ENCODE measurements around the gene HDAC4. TPM values are rescaled to one million over a fixed set of nuclear protein-coding genes. Genes with fewer than 3 reads are reported as not detected.

HDAC4 gene
- total and polyA plus RNA-seq, 2 donors (not counting 1 experiment from before 2014, with no cell fraction given) = 13.5 to 46.0 TPM

- WGBS (ENCODE audit: insufficient coverage) = under 1% methylated on average over 83 of the region's 87 CpGs
- H3K27me3 Mint-ChIP-seq = no peaks in the 10 kb centered on the region
- peaks cover 33% of the 10 kb centered on the region for H3K4me1 Mint-ChIP-seq
- ATAC-seq (ENCODE audit: low read depth) (no peak), DNase-seq (peak; percentile 42)
- peak overlapping the region; percentile 12 for H3K27ac Mint-ChIP-seq
- Histone ChIP-seq H3K4me3 (ENCODE audit: control extremely low read depth in 1 of 5, extremely low read depth in 1 of 5, insufficient read depth in 1 of 5, low read depth in 2 of 5, low read length in 4 of 5) (peak overlapping the region; percentile 23 to 62 (median 56)), H4K20me1 (ENCODE audit: control insufficient read depth, insufficient read depth, low read length, poor library complexity, severe bottlenecking) (peaks cover 7% of the 10 kb centered on the region), H3K4me1 (ENCODE audit: control insufficient read depth in 2 of 2, insufficient read depth in 2 of 2, low read length in 2 of 2) (peaks cover 11 to 20% of the 10 kb centered on the region in 2 donors), H3K4me2 (replicated peaks; ENCODE audit: low read depth, low read length, poor library complexity, severe bottlenecking) (peak overlapping the region; percentile 90), H3K27me3 (replicated peaks in 1 of 4; ENCODE audit: control extremely low read depth in 1 of 4, control insufficient read depth in 3 of 4, insufficient read depth in 4 of 4, low read length in 3 of 4) (no peaks in the 10 kb centered on the region), H3K9ac (ENCODE audit: low read length) (peak overlapping the region; percentile 63), H3K79me2 (ENCODE audit: control insufficient read depth, insufficient read depth, low read length) (peaks cover 40% of the 10 kb centered on the region), H2AFZ (ENCODE audit: insufficient read depth, low read depth, low read length, poor library complexity, severe bottlenecking) (peak overlapping the region; percentile 17), H3K27ac (ENCODE audit: low read length in 2 of 2) (no peak overlapping the region), H3K9me3 (ENCODE audit: control extremely low read depth in 1 of 3, control insufficient read depth in 2 of 3, insufficient read depth in 1 of 3, low read length in 2 of 3) (no peaks in the 10 kb centered on the region), H3K36me3 (replicated peaks in 1 of 2; ENCODE audit: control extremely low read depth in 1 of 2, control insufficient read depth in 1 of 2, extremely low read depth in 1 of 2, insufficient read depth in 2 of 2, low read length in 1 of 2) (no peaks in the 10 kb centered on the region)
- ChIA-PET POLR2A (no interaction called here), CTCF (interaction anchor here (0.5 to 2.0 kb wide), 3 partner anchors 30 to 133 kb away, joined by 3 to 9 read pairs (median 5); no protein-coding TSS in a partner anchor)
- no peaks in the 10 kb centered on the region for H3K9me3 Mint-ChIP-seq (ENCODE audit: insufficient read depth)
- peak overlapping the region; percentile 81 for H3K4me3 Mint-ChIP-seq
- intact Hi-C loops (cut with micrococcal nuclease) = loop anchor here (5.0 kb wide), 3 partner anchors 148 to 737 kb away; partner anchors contain the start of gene COPS9
- TF ChIP-seq EZH2 (IDR thresholded peaks at IDR 0.05; ENCODE audit: borderline replicate concordance, insufficient read depth, low read depth, low read length, poor library complexity, severe bottlenecking) (no peak), CTCF (IDR thresholded peaks at IDR 0.05) (no peak)
These were observed 762 bp downstream of the HDAC4 start for GRCh38 chr2:239399921-239400595.

- H3K79me2 ChIP-seq (ENCODE audit: control insufficient read depth, insufficient read depth, low read length) = peaks cover 46% of the 10 kb centered on the region
- no peak overlapping the region for H3K27ac ChIP-seq (ENCODE audit: low read length in 2 of 2)
- intact Hi-C loops (cut with micrococcal nuclease) = loop anchor here (5.0 kb wide), 1 partner anchor 362 kb away; no protein-coding TSS in a partner anchor
These were observed 1.3 kb downstream of the HDAC4 start for GRCh38 chr2:239399433-239399920.

More at GRCh38 chr2:239399433-239399920, 1.3 kb downstream of the HDAC4 start:
- Histone ChIP-seq H3K4me2 (replicated peaks; ENCODE audit: low read depth, low read length, poor library complexity, severe bottlenecking) (peak overlapping the region; percentile 90), H4K20me1 (ENCODE audit: control insufficient read depth, insufficient read depth, low read length, poor library complexity, severe bottlenecking) (peaks cover 7% of the 10 kb centered on the region), H3K36me3 (replicated peaks in 1 of 2; ENCODE audit: control extremely low read depth in 1 of 2, control insufficient read depth in 1 of 2, extremely low read depth in 1 of 2, insufficient read depth in 2 of 2, low read length in 1 of 2) (no peaks in the 10 kb centered on the region), H3K4me3 (ENCODE audit: control extremely low read depth in 1 of 5, extremely low read depth in 1 of 5, insufficient read depth in 1 of 5, low read depth in 2 of 5, low read length in 4 of 5) (peak overlapping the region; percentile 23 to 62 (median 56)), H3K27me3 (replicated peaks in 1 of 4; ENCODE audit: control extremely low read depth in 1 of 4, control insufficient read depth in 3 of 4, insufficient read depth in 4 of 4, low read length in 3 of 4) (no peaks in the 10 kb centered on the region), H3K9me3 (ENCODE audit: control extremely low read depth in 1 of 3, control insufficient read depth in 2 of 3, insufficient read depth in 1 of 3, low read length in 2 of 3) (no peaks in the 10 kb centered on the region), H3K9ac (ENCODE audit: low read length) (peak overlapping the region; percentile 63), H2AFZ (ENCODE audit: insufficient read depth, low read depth, low read length, poor library complexity, severe bottlenecking) (peak overlapping the region; percentile 17), H3K4me1 (ENCODE audit: control insufficient read depth in 2 of 2, insufficient read depth in 2 of 2, low read length in 2 of 2) (peaks cover 11 to 20% of the 10 kb centered on the region in 2 donors)
- no peak for ATAC-seq (ENCODE audit: low read depth)
- peak; percentile 53 for DNase-seq
- peaks cover 33% of the 10 kb centered on the region for H3K4me1 Mint-ChIP-seq
- no peaks in the 10 kb centered on the region for H3K9me3 Mint-ChIP-seq (ENCODE audit: insufficient read depth)
- TF ChIP-seq EZH2 (IDR thresholded peaks at IDR 0.05; ENCODE audit: borderline replicate concordance, insufficient read depth, low read depth, low read length, poor library complexity, severe bottlenecking) (no peak), CTCF (IDR thresholded peaks at IDR 0.05) (no peak)
- POLR2A ChIA-PET = interaction anchor here (0.8 kb wide), 1 partner anchor 18 kb away, joined by 4 read pairs; no protein-coding TSS in a partner anchor
- H3K27me3 Mint-ChIP-seq = no peaks in the 10 kb centered on the region
- peak overlapping the region; percentile 81 for H3K4me3 Mint-ChIP-seq
- H3K27ac Mint-ChIP-seq = peak overlapping the region; percentile 71
- CTCF ChIA-PET = interaction anchor here (0.5 to 2.0 kb wide), 4 partner anchors 18 to 132 kb away, joined by 3 to 9 read pairs (median 7); no protein-coding TSS in a partner anchor
- 6% methylated on average over 4 of the region's 8 CpGs for WGBS (ENCODE audit: insufficient coverage)
